ENCODE results near the gene COL9A3.

COL9A3 gene

DNA sequence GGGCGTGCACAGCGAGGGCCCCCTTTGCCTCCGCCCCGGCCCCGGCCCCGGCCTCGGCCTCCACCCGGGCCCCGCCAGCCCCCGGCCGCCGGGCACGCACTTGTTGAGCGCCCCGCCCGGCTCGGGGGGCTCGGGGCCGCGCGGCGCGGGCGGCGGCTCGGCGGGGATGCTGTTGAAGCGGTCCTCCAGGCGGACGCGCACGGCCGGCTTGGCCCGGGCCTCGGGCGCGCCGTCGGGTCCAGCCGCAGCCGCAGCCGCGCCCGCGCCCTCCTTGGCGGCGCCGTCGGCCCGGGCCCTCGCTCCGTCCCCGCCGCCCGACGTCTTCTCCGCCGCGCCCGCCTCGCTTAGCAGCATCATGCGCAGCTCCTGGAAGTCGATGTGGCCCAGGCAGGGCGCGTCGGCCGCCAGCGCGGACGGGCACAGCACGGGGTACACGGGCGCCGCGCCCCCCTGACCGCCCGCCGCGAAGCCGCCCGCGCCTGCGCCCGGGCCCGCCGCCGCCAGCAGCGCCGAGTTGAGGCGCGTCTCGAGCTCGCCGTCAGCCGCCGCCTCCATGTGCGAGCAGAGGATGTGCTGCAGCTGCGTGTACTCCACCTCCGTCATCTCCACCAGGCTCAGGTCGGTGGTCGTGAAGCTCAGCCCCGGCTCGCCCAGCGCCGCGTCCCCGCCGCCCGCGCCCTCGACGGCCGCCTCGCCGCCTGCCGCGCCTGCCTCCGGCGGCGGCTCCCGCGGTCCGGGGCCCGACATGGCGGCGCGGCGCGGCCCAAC is 44.3 kb downstream of the COL9A3 start:
- Histone ChIP-seq H3K27me3 (ENCODE audit: insufficient read depth, poor library complexity, severe bottlenecking) (no peaks in the 10 kb centered on the region), H3K27ac (ENCODE audit: poor library complexity, severe bottlenecking) (peak overlapping the region; percentile 32), H3K36me3 (ENCODE audit: low read depth) (peaks cover 18% of the 10 kb centered on the region), H3K4me3 (ENCODE audit: severe bottlenecking) (peak overlapping the region; percentile 97), H3K4me1 (ENCODE audit: insufficient read depth, poor library complexity, severe bottlenecking) (peaks cover 18% of the 10 kb centered on the region), H3K9me3 (ENCODE audit: severe bottlenecking) (no peaks in the 10 kb centered on the region)
- DNase-seq (ENCODE audit: low spot score) (peak; percentile 78), ATAC-seq (ENCODE audit: low read depth) (peak; percentile 3; the same call in 2 of the 3 replicates)
- TF ChIP-seq, protein P1, sequence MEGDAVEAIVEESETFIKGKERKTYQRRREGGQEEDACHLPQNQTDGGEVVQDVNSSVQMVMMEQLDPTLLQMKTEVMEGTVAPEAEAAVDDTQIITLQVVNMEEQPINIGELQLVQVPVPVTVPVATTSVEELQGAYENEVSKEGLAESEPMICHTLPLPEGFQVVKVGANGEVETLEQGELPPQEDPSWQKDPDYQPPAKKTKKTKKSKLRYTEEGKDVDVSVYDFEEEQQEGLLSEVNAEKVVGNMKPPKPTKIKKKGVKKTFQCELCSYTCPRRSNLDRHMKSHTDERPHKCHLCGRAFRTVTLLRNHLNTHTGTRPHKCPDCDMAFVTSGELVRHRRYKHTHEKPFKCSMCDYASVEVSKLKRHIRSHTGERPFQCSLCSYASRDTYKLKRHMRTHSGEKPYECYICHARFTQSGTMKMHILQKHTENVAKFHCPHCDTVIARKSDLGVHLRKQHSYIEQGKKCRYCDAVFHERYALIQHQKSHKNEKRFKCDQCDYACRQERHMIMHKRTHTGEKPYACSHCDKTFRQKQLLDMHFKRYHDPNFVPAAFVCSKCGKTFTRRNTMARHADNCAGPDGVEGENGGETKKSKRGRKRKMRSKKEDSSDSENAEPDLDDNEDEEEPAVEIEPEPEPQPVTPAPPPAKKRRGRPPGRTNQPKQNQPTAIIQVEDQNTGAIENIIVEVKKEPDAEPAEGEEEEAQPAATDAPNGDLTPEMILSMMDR (IDR thresholded peaks at IDR 0.05; ENCODE audit: poor library complexity, severe bottlenecking): no peak

DNA sequence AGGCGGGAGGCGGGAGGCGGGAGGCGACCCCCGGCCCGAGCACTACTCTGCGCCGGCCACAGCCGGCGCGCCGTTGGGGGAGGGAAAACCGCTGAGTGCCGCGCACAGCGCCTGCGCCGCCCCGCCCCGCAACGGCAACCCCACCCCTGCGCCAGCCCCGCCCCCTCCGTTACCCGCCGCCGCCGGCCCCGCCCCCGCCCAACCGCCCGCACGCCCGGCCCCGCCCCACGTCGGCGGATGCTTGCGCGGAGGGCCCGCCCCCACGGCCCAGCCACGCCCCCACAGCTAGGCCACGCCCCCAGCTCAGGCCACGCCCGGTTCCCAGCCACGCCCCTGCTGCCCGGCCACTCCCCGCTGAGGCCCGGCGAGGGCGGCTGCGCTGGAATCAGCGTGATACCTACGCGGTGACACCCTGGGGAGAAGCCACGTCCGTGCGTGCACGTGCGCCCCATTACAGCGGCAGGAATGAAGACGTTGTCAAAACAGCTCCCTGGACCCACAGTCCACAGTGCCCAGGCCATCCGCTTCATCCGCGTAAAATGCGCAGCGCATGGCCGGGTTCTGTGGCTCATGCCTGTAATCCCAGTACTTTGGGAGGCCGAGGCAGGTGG is 45.0 kb downstream of the COL9A3 start, which contains the start of gene TCFL5:
Gene TCFL5, minus strand, starts transcription at position 97 of the 611 bp plus-strand sequence. CDS start 152 bp downstream, outside the sequence.
- TF ChIP-seq, protein P1 (IDR thresholded peaks at IDR 0.05; ENCODE audit: poor library complexity, severe bottlenecking): no peak
- H3K27me3 ChIP-seq (ENCODE audit: insufficient read depth, poor library complexity, severe bottlenecking): no peaks in the 10 kb centered on the region
- peak within 1 kb of the TSS; percentile 32 for H3K27ac ChIP-seq (ENCODE audit: poor library complexity, severe bottlenecking)
- H3K36me3 ChIP-seq (ENCODE audit: low read depth): peaks cover 13% of the 10 kb centered on the region
- peaks cover 17% of the 10 kb centered on the region for H3K4me1 ChIP-seq (ENCODE audit: insufficient read depth, poor library complexity, severe bottlenecking)
- no peaks in the 10 kb centered on the region for H3K9me3 ChIP-seq (ENCODE audit: severe bottlenecking)
- peak; percentile 60 for ATAC-seq (ENCODE audit: low read depth)
- peak within 1 kb of the TSS; percentile 97 for H3K4me3 ChIP-seq (ENCODE audit: severe bottlenecking)
- DNase-seq (ENCODE audit: low spot score): peak; percentile 98

DNA sequence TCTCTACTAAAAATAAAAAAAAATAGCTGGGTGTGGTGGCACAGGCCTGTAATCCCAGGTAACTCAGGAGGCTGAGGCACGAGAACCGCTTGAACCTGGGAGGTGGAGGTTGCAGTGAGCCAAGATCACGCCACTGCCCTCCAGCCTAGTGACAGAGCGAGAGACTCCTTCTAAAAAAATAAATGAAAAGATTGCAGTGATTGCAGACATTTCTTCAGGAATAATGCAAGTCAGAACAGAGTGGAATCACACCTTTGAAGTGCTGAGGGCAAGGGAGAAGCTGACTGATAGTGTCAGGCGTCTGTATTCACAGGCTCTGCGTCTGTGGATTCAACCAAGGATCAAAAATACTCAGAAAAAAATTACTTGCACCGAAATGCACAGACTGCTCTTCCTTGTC is 47.4 kb downstream of the COL9A3 start:
- TF ChIP-seq, protein P1 (IDR thresholded peaks at IDR 0.05; ENCODE audit: poor library complexity, severe bottlenecking): no peak
- DNase-seq (ENCODE audit: low spot score): peak; percentile 14
- no peak for ATAC-seq (ENCODE audit: low read depth)
- Histone ChIP-seq H3K9me3 (ENCODE audit: severe bottlenecking) (no peaks in the 10 kb centered on the region), H3K4me3 (ENCODE audit: severe bottlenecking) (no peak overlapping the region), H3K36me3 (ENCODE audit: low read depth) (peaks cover 2% of the 10 kb centered on the region), H3K27ac (ENCODE audit: poor library complexity, severe bottlenecking) (no peak overlapping the region), H3K27me3 (ENCODE audit: insufficient read depth, poor library complexity, severe bottlenecking) (no peaks in the 10 kb centered on the region), H3K4me1 (ENCODE audit: insufficient read depth, poor library complexity, severe bottlenecking) (peaks cover 6% of the 10 kb centered on the region)

DNA sequence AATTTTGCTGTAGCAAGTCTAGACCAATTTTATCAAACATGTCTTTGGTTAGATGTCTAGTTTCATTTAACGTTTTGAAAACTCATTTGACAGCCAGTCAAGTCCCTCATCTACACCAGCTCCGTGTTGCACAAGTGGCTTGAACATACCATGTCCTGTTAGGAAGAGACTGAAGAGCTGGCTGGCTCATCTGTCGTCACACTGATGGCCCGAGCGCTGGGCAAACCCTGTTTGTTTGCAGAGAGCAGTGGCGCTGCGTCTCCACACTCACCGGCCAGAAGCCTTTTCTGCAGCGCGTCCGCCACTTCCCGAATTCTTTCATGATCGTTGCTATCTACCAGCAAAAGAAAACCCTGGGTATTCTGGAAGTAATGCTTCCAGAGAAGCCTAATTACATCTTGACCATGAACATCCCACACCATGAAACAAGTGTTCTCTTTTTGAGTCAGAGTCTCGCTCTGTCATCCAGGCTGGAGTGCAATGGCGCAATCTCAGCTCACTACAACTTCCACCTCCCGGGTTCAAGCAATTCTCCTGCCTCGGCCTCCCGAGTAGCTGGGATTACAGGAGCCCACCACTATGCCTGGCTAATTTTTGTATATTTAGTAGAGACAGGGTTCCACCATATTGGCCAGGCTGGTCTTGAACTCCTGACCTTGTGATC is 55.5 kb downstream of the COL9A3 start:
- Histone ChIP-seq H3K36me3 (ENCODE audit: low read depth) (no peaks in the 10 kb centered on the region), H3K9me3 (ENCODE audit: severe bottlenecking) (no peaks in the 10 kb centered on the region), H3K4me3 (ENCODE audit: severe bottlenecking) (no peak overlapping the region), H3K27ac (ENCODE audit: poor library complexity, severe bottlenecking) (no peak overlapping the region), H3K4me1 (ENCODE audit: insufficient read depth, poor library complexity, severe bottlenecking) (peaks cover 12% of the 10 kb centered on the region), H3K27me3 (ENCODE audit: insufficient read depth, poor library complexity, severe bottlenecking) (no peaks in the 10 kb centered on the region)
- DNase-seq (ENCODE audit: low spot score) (peak; percentile 73), ATAC-seq (ENCODE audit: low read depth) (no peak)
- TF ChIP-seq, protein P1 (IDR thresholded peaks at IDR 0.05; ENCODE audit: poor library complexity, severe bottlenecking): no peak

Data from RWPE2 (cell line).